Fibroblast of lung (primary cell): ENCODE measurements around the gene IQSEC2. TPM values are rescaled to one million over a fixed set of nuclear protein-coding genes. Genes with fewer than 3 reads are reported as not detected.

Source experiments
- DNase-seq, 2 donors: peaks; one replicate each; pipeline versions ENCODE4 v3.0.0 to v3.0.0-alpha.2; 2010; ENCODE audit warnings: low read depth in 2 of 2
- H2AFZ ChIP-seq: 2 replicates; pipeline ENCODE4 v1.5.1; 2012; ENCODE audit warnings: low read length, control low read depth, inconsistent platforms
- H3K27ac ChIP-seq: 2 replicates; pipeline ENCODE4 v1.5.1; 2011; ENCODE audit warnings: low read length, control low read depth; ENCODE audit not compliant: insufficient read depth
- H3K27me3 ChIP-seq: 2 replicates; pipeline ENCODE4 v1.5.1; 2011; ENCODE audit warnings: mild to moderate bottlenecking, low read length; ENCODE audit not compliant: control insufficient read depth, insufficient read depth
- H3K36me3 ChIP-seq: 2 replicates; pipeline ENCODE4 v1.5.1; 2011; ENCODE audit warnings: low read length; ENCODE audit not compliant: control insufficient read depth, insufficient read depth
- H3K4me1 ChIP-seq: 2 replicates; pipeline ENCODE4 v1.5.1; 2011; ENCODE audit warnings: low read length; ENCODE audit not compliant: control insufficient read depth, insufficient read depth; ENCODE audit errors: extremely low read depth
- H3K4me2 ChIP-seq: 2 replicates; pipeline ENCODE4 v1.5.1; 2011; ENCODE audit warnings: low read length, control low read depth; ENCODE audit not compliant: insufficient read depth; ENCODE audit errors: extremely low read depth
- H3K4me3 ChIP-seq, 4 experiments: fragments of 200-600 bp in 1 of 4; sonication (generic) in 1 of 4; replicated peaks in 1 of 4; 2 replicates each; pipeline ENCODE4 v1.5.1; 2011 to 2016; ENCODE audit warnings: low read length in 4 of 4, low read depth in 3 of 4, mild to moderate bottlenecking in 3 of 4, control low read depth in 2 of 4, inconsistent platforms in 1 of 4, mixed read lengths in 1 of 4; ENCODE audit not compliant: insufficient read depth in 1 of 4; ENCODE audit errors: control extremely low read depth in 1 of 4
- H3K79me2 ChIP-seq: 2 replicates; pipeline ENCODE4 v1.5.1; 2012; ENCODE audit warnings: mild to moderate bottlenecking, low read length, inconsistent platforms; ENCODE audit not compliant: control insufficient read depth, insufficient read depth
- H3K9ac ChIP-seq: 2 replicates; pipeline ENCODE4 v1.5.1; 2011; ENCODE audit warnings: mild to moderate bottlenecking, low read length, control low read depth; ENCODE audit not compliant: insufficient read depth
- H3K9me3 ChIP-seq: 2 replicates; pipeline ENCODE4 v1.5.1; 2012; ENCODE audit warnings: low read depth, low read length; ENCODE audit not compliant: control insufficient read depth, insufficient read depth
- H4K20me1 ChIP-seq: 2 replicates; pipeline ENCODE4 v1.5.1; 2011; ENCODE audit warnings: low read length; ENCODE audit not compliant: control insufficient read depth, insufficient read depth; ENCODE audit errors: extremely low read depth
- EZH2 ChIP-seq: IDR thresholded peaks from 2 replicates; pipeline ENCODE4 v1.5.1; 2012; ENCODE audit warnings: low read length, control low read depth, mild to moderate bottlenecking; ENCODE audit errors: missing control alignments
- polyA plus RNA-seq, 2 donors: library from polyadenylated mRNA; depleted of rRNA in 1 of 2; stranded (reverse) in 1 of 2; unstranded in 1 of 2; fragments of >200 nt; gene quantifications; 2 replicates each; pipeline ENCODE4 v1.2.1, GENCODE V29; 2011 to 2012; ENCODE audit warnings: missing spikeins in 1 of 2
- total RNA-seq: library from RNA; depleted of rRNA; stranded (reverse); fragments of >200 nt; gene quantifications from 2 replicates; pipeline ENCODE4 v1.2.1, GENCODE V29; 2014
- TF ChIP-seq, protein P1 (sequence below), 2 donors: IDR thresholded peaks in 1 of 2; conservative IDR thresholded peaks in 1 of 2; 1 replicate in 1 of 2; 2 replicates in 1 of 2; pipeline ENCODE4 v1.5.1; 2011 to 2012; ENCODE audit warnings: low read length in 2 of 2, control low read depth in 1 of 2, inconsistent platforms in 1 of 2, low read depth in 1 of 2, mild to moderate bottlenecking in 1 of 2

Gene IQSEC2
- total and polyA plus RNA-seq, 2 donors (not counting 1 experiment from before 2014, with no cell fraction given) = 7.4 to 9.9 TPM

DNA sequence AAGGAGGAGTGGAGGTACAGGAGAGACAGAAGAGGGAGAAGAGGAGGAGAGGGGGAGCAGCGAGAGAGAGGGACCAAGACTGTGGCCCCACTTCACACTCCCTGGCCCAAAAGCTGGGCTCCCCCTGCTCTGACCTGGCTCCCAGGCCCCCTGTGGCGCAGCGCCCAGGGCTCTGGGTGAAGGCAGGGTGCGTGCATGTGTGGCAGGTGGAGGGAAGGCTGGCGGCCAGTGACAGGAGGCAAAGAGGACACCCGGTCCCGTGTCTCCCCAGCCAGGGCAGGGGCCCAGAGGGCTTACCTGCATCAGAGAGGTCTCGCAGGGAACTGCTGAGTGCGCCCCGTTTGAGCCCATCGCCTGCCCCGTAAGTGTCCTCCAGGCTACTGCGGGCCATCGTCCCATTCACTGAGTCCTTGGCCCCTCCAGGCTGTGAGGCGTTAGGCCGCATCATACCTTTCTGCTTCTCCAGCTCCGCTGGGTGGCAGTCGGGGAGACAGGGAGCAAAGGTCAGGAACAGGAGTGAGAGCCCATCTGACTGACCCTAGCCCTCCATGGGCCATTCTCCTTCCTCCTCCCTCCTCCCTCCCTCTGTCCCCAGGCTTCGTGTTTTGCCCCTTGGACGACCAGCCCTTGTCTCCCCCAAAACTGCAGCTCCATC is 45.2 kb downstream of the IQSEC2 start:
- Histone ChIP-seq H3K9me3 (no peaks in the 10 kb centered on the region), H3K9ac (no peak overlapping the region), H3K4me2 (no peak overlapping the region), H3K79me2 (no peaks in the 10 kb centered on the region), H3K27ac (no peak overlapping the region), H3K27me3 (no peaks in the 10 kb centered on the region), H2AFZ (no peak overlapping the region), H3K4me3 (no peak overlapping the region), H3K4me1 (no peaks in the 10 kb centered on the region), H3K36me3 (peaks cover 3% of the 10 kb centered on the region), H4K20me1 (no peaks in the 10 kb centered on the region)
- no peak for DNase-seq
- TF ChIP-seq, protein P1, sequence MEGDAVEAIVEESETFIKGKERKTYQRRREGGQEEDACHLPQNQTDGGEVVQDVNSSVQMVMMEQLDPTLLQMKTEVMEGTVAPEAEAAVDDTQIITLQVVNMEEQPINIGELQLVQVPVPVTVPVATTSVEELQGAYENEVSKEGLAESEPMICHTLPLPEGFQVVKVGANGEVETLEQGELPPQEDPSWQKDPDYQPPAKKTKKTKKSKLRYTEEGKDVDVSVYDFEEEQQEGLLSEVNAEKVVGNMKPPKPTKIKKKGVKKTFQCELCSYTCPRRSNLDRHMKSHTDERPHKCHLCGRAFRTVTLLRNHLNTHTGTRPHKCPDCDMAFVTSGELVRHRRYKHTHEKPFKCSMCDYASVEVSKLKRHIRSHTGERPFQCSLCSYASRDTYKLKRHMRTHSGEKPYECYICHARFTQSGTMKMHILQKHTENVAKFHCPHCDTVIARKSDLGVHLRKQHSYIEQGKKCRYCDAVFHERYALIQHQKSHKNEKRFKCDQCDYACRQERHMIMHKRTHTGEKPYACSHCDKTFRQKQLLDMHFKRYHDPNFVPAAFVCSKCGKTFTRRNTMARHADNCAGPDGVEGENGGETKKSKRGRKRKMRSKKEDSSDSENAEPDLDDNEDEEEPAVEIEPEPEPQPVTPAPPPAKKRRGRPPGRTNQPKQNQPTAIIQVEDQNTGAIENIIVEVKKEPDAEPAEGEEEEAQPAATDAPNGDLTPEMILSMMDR (conservative IDR thresholded peaks at IDR 0.05 in 1 of 2, IDR thresholded peaks at IDR 0.05 in 1 of 2; ENCODE audit: low read depth in 1 of 2, low read length in 2 of 2) = no peak
- no peak for TF ChIP-seq EZH2

GRCh38 chrX:53235566-53235965 is 45.8 kb downstream of the IQSEC2 start:
- H3K4me1 ChIP-seq = no peaks in the 10 kb centered on the region
- peaks cover 3% of the 10 kb centered on the region for H3K36me3 ChIP-seq
- H3K27ac ChIP-seq = no peak overlapping the region
- H3K4me3 ChIP-seq = no peak overlapping the region
- H4K20me1 ChIP-seq = no peaks in the 10 kb centered on the region
- no peak overlapping the region for H3K4me2 ChIP-seq
- H3K79me2 ChIP-seq = no peaks in the 10 kb centered on the region
- no peak overlapping the region for H3K9ac ChIP-seq
- DNase-seq = no peak
- no peaks in the 10 kb centered on the region for H3K27me3 ChIP-seq
- no peak for TF ChIP-seq EZH2
- TF ChIP-seq, protein P1 (conservative IDR thresholded peaks at IDR 0.05 in 1 of 2, IDR thresholded peaks at IDR 0.05 in 1 of 2; ENCODE audit: low read depth in 1 of 2, low read length in 2 of 2) = no peak
- no peak overlapping the region for H2AFZ ChIP-seq
- no peaks in the 10 kb centered on the region for H3K9me3 ChIP-seq

GRCh38 chrX:53234484-53234883 is 46.9 kb downstream of the IQSEC2 start:
- Histone ChIP-seq H3K4me1 (no peaks in the 10 kb centered on the region), H3K4me2 (no peak overlapping the region), H3K4me3 (no peak overlapping the region), H4K20me1 (no peaks in the 10 kb centered on the region), H3K27ac (no peak overlapping the region), H3K27me3 (no peaks in the 10 kb centered on the region), H2AFZ (no peak overlapping the region), H3K9me3 (no peaks in the 10 kb centered on the region), H3K9ac (no peak overlapping the region), H3K36me3 (no peaks in the 10 kb centered on the region), H3K79me2 (no peaks in the 10 kb centered on the region)
- TF ChIP-seq, protein P1 (conservative IDR thresholded peaks at IDR 0.05 in 1 of 2, IDR thresholded peaks at IDR 0.05 in 1 of 2; ENCODE audit: low read depth in 1 of 2, low read length in 2 of 2) = no peak
- no peak for TF ChIP-seq EZH2
- no peak for DNase-seq
